ENCODE measurements around the gene TMEM271.
"Not testable (repeated sequence)": the region's sequence is repeated elsewhere in the genome, so short reads cannot be mapped to it uniquely, and the experiment has no call there.

Gene TMEM271

GRCh38 chr4:560731-561291 is 15.3 kb downstream of the TMEM271 start:
- no peak for DNase-seq

- no peak for DNase-seq
These were observed 16.0 kb downstream of the TMEM271 start for GRCh38 chr4:560061-560460.

GRCh38 chr4:555566-556275 is 20.4 kb downstream of the TMEM271 start:
- no peak for DNase-seq

GRCh38 chr4:554793-555320 is 21.2 kb downstream of the TMEM271 start:
- not testable (repeated sequence) for DNase-seq

GRCh38 chr4:552019-552418 is 24.1 kb downstream of the TMEM271 start:
- no peak for DNase-seq

- DNase-seq, result not testable (repeated sequence)
These were observed 25.8 kb downstream of the TMEM271 start for GRCh38 chr4:550268-550667.

- DNase-seq, result no peak
These were observed 27.1 kb downstream of the TMEM271 start for GRCh38 chr4:548976-549375.

GRCh38 chr4:545612-546011 is 30.5 kb downstream of the TMEM271 start:
- no peak for DNase-seq

GRCh38 chr4:544386-545105 is 31.5 kb downstream of the TMEM271 start:
- DNase-seq, result no peak

GRCh38 chr4:541271-541670 is 34.8 kb downstream of the TMEM271 start:
- no peak for DNase-seq

GRCh38 chr4:538542-539142 is 37.5 kb downstream of the TMEM271 start:
- no peak for DNase-seq

- no peak for DNase-seq
These were observed 38.4 kb downstream of the TMEM271 start for GRCh38 chr4:537436-538264.

- DNase-seq, result no peak
These were observed 39.6 kb downstream of the TMEM271 start for GRCh38 chr4:536351-536972.

- DNase-seq, result no peak
These were observed 40.2 kb downstream of the TMEM271 start for GRCh38 chr4:535924-536281.

GRCh38 chr4:535181-535923 is 40.7 kb downstream of the TMEM271 start:
- no peak for DNase-seq

- no peak for DNase-seq
These were observed 41.4 kb downstream of the TMEM271 start for GRCh38 chr4:534576-535151.

GRCh38 chr4:534101-534575 is 42.0 kb downstream of the TMEM271 start:
- no peak for DNase-seq

GRCh38 chr4:533318-534100 is 42.6 kb downstream of the TMEM271 start:
- no peak for DNase-seq

- DNase-seq, result no peak
These were observed 43.3 kb downstream of the TMEM271 start for GRCh38 chr4:532588-533317.

Data from activated CD4-positive, alpha-beta T cell treated with anti-CD3 and anti-CD28 coated beads for 1 hour (primary cell).